Transverse colon (tissue), 4 donors: Measurements from ENCODE around the gene PEX19.

ENCODE experiments used
- EP300 ChIP-seq: sonication (generic); formaldehyde crosslinking; IDR thresholded peaks from one replicate; pipeline ENCODE4 v1.6.1; 2017; ENCODE audit warnings: antibody characterized with exemption, low read depth
- POLR2A ChIP-seq: fragments of 450-650 bp; IDR thresholded peaks from one replicate; pipeline ENCODE4 v1.6.1; 2016; ENCODE audit warnings: antibody characterized with exemption, mild to moderate bottlenecking, moderate library complexity
- POLR2AphosphoS5 ChIP-seq, 3 donors: sonication (generic); formaldehyde crosslinking; IDR thresholded peaks; one replicate each; pipeline ENCODE4 v1.6.1; 2016; ENCODE audit warnings: antibody characterized with exemption in 3 of 3
- TF ChIP-seq, protein P1 (sequence below), 5 experiments: fragments of 200-600 bp in 3 of 5; fragments of 450-650 bp in 2 of 5; sonication (generic) in 3 of 5; IDR thresholded peaks; 1 replicate in 2 of 5; 2 replicates in 3 of 5; pipeline ENCODE4 v1.5.1; 2016 to 2017; ENCODE audit warnings: antibody characterized with exemption in 5 of 5, inconsistent platforms in 3 of 5, mild to moderate bottlenecking in 2 of 5, moderate library complexity in 1 of 5

DNA sequence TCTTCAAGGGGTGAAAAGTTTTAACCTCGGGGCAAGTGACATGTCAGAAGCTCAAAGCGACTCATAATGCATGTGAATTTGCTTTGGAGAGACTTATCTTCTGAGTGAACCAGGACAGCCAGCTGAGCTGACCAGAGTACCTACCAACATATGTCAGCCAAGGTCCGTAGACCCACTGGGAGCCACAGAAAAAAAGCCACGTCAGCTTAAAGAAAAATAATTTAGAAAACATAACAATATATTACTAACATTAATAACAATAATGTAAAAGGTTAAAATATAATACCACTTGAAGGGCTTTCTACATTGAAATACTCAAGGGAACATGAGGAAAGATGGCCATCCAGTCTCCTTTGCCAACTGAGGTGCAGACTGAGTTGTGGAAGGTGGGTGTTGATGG lies 6.9 kb downstream of the PEX19 start:
- TF ChIP-seq, protein P1, sequence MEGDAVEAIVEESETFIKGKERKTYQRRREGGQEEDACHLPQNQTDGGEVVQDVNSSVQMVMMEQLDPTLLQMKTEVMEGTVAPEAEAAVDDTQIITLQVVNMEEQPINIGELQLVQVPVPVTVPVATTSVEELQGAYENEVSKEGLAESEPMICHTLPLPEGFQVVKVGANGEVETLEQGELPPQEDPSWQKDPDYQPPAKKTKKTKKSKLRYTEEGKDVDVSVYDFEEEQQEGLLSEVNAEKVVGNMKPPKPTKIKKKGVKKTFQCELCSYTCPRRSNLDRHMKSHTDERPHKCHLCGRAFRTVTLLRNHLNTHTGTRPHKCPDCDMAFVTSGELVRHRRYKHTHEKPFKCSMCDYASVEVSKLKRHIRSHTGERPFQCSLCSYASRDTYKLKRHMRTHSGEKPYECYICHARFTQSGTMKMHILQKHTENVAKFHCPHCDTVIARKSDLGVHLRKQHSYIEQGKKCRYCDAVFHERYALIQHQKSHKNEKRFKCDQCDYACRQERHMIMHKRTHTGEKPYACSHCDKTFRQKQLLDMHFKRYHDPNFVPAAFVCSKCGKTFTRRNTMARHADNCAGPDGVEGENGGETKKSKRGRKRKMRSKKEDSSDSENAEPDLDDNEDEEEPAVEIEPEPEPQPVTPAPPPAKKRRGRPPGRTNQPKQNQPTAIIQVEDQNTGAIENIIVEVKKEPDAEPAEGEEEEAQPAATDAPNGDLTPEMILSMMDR (IDR thresholded peaks at IDR 0.05): no peak
- TF ChIP-seq POLR2AphosphoS5 (IDR thresholded peaks at IDR 0.05) (no peak), POLR2A (no peak), EP300 (no peak)
